BE2C (cell line): ENCODE measurements around the gene HRC.

Experiments used
- DNase-seq: peaks from one replicate; pipeline ENCODE4 v3.0.0-alpha.2; 2020
- H3K27me3 ChIP-seq: fragments of 250-450 bp; sonication (Bioruptor Pico); 2 replicates; pipeline ENCODE4 v1.5.1; 2020; ENCODE audit warnings: mild to moderate bottlenecking
- H3K36me3 ChIP-seq: fragments of 250-450 bp; sonication (Bioruptor Pico); 2 replicates; pipeline ENCODE4 v1.5.1; 2020; ENCODE audit warnings: mild to moderate bottlenecking
- H3K4me1 ChIP-seq: fragments of 250-450 bp; sonication (Bioruptor Pico); 2 replicates; pipeline ENCODE4 v1.5.1; 2020
- H3K4me3 ChIP-seq: 2 replicates; pipeline ENCODE4 v1.5.1; 2011; ENCODE audit warnings: low read depth, low read length
- H3K9me3 ChIP-seq: fragments of 250-450 bp; sonication (Bioruptor Pico); 2 replicates; pipeline ENCODE4 v1.5.1; 2020
- TF ChIP-seq, protein P1 (sequence below): IDR thresholded peaks from 2 replicates; pipeline ENCODE4 v1.5.1; 2012; ENCODE audit warnings: mild to moderate bottlenecking, low read depth, low read length

The HRC gene

GRCh38 chr19:49161987-49162386 is 6.8 kb upstream of the HRC start:
- Histone ChIP-seq H3K27me3 (no peaks in the 10 kb centered on the region; the same call in 1 of the 2 replicates), H3K4me3 (no peak overlapping the region), H3K4me1 (peaks cover 3% of the 10 kb centered on the region; the same call in 1 of the 2 replicates), H3K36me3 (no peaks in the 10 kb centered on the region), H3K9me3 (no peaks in the 10 kb centered on the region)
- DNase-seq: peak; percentile 28
- TF ChIP-seq, protein P1, sequence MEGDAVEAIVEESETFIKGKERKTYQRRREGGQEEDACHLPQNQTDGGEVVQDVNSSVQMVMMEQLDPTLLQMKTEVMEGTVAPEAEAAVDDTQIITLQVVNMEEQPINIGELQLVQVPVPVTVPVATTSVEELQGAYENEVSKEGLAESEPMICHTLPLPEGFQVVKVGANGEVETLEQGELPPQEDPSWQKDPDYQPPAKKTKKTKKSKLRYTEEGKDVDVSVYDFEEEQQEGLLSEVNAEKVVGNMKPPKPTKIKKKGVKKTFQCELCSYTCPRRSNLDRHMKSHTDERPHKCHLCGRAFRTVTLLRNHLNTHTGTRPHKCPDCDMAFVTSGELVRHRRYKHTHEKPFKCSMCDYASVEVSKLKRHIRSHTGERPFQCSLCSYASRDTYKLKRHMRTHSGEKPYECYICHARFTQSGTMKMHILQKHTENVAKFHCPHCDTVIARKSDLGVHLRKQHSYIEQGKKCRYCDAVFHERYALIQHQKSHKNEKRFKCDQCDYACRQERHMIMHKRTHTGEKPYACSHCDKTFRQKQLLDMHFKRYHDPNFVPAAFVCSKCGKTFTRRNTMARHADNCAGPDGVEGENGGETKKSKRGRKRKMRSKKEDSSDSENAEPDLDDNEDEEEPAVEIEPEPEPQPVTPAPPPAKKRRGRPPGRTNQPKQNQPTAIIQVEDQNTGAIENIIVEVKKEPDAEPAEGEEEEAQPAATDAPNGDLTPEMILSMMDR: no peak

GRCh38 chr19:49160450-49161189 is 5.4 kb upstream of the HRC start:
- no peaks in the 10 kb centered on the region; the same call in 1 of the 2 replicates for H3K27me3 ChIP-seq
- no peak overlapping the region for H3K4me3 ChIP-seq
- no peak for DNase-seq
- no peaks in the 10 kb centered on the region for H3K9me3 ChIP-seq
- TF ChIP-seq, protein P1: no peak
- H3K36me3 ChIP-seq: no peaks in the 10 kb centered on the region
- peaks cover 3% of the 10 kb centered on the region; the same call in 1 of the 2 replicates for H3K4me1 ChIP-seq

DNA sequence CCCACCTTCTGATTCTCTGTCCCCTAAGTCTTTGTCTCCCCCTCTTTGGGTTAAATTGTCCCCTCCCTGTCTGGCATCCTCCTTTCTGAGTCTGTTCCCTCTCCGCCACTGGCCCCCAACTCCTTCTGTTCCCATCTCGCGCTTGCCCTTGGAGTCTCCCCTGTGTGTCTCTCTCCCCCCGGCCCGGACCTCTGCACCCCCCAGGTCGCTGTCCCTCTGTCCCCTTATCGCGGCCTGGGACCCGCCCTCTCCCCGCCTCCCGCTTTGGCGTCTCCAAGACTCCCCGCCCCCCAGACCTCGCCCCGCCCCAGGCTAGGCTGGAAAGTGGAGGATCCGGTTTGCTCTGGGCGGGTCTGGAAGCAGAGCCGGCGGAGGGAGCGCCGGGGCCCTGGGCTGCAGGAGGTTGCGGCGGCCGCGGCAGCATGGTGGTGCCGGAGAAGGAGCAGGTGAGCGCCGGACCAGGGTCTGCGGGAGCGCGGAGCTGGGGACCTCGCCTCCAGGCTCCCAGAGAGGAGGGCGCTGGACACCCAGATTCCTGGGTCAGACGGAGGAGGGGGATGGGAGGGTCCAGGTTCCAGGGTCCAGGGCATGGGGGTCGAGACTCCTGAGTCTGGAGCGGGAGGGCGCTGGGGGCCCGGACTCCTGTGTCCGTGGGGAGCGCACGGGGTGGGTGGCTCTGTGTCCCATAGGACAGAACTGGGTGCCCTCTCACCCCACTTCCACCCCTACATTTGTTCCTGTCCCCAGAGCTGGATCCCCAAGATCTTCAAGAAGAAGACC is 2.4 kb upstream of the HRC start, which contains the start of gene TRPM4:
Gene TRPM4, plus strand, starts transcription at position 348 of the 780 bp plus-strand sequence. Its CDS starts 75 bp downstream, at position 423.
- DNase-seq: peak; percentile 94
- Histone ChIP-seq H3K9me3 (no peaks in the 10 kb centered on the region), H3K4me1 (peaks cover 3% of the 10 kb centered on the region; the same call in 1 of the 2 replicates), H3K27me3 (no peaks in the 10 kb centered on the region), H3K36me3 (no peaks in the 10 kb centered on the region), H3K4me3 (peak within 1 kb of the TSS; percentile 73)
- TF ChIP-seq, protein P1: no peak

- Histone ChIP-seq H3K9me3 (no peaks in the 10 kb centered on the region), H3K4me1 (peaks cover 8% of the 10 kb centered on the region), H3K36me3 (no peaks in the 10 kb centered on the region), H3K4me3 (no peak overlapping the region), H3K27me3 (no peaks in the 10 kb centered on the region)
- TF ChIP-seq, protein P1: no peak
- DNase-seq: no peak
Observed at GRCh38 chr19:49155820-49156346, 687 bp upstream of the HRC start.

GRCh38 chr19:49154279-49154678 is 917 bp downstream of the HRC start:
- Histone ChIP-seq H3K36me3 (no peaks in the 10 kb centered on the region), H3K27me3 (no peaks in the 10 kb centered on the region), H3K9me3 (no peaks in the 10 kb centered on the region), H3K4me1 (peaks cover 8% of the 10 kb centered on the region), H3K4me3 (no peak overlapping the region)
- DNase-seq: no peak
- TF ChIP-seq, protein P1: no peak
